Testis (tissue), 2 donors: ENCODE results near the gene ACTR1B.
"Not testable (repeated sequence)": the region's sequence is repeated elsewhere in the genome, so short reads cannot be mapped to it uniquely, and the experiment has no call there.

ENCODE experiments used
- POLR2A ChIP-seq: fragments of 450-650 bp; IDR thresholded peaks from one replicate; pipeline ENCODE4 v1.6.1; 2017; ENCODE audit warnings: antibody characterized with exemption, mild to moderate bottlenecking, moderate library complexity
- TF ChIP-seq, protein P1 (sequence below), 3 experiments: fragments of 450-650 bp in 2 of 3; fragments of 200-600 bp in 1 of 3; sonication (generic) in 1 of 3; IDR thresholded peaks; one replicate each; pipeline ENCODE4 v1.5.1; 2016 to 2019; ENCODE audit warnings: antibody characterized with exemption in 3 of 3, mild to moderate bottlenecking in 2 of 3, moderate library complexity in 1 of 3

DNA sequence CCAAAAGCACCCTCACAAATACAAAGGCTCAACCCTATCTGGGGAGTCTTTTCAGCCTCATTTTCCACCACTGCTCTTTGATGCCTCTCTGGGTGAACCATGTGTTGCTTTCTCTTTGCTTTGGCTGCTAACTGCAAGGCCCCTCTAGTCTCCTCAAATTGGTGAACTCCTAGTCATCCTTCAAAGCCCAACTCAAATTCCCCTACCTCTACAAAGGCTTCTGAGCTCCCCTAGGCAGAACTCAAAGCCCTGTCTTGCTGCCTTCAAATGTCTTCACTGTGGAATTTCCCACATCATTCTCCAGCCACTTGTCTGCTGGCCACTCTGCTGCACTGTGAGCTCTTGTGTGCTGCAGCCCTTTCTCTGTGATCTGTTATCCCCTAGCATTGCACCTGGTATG is 40.9 kb downstream of the ACTR1B start:
- not testable (repeated sequence) for TF ChIP-seq POLR2A
- TF ChIP-seq, protein P1, sequence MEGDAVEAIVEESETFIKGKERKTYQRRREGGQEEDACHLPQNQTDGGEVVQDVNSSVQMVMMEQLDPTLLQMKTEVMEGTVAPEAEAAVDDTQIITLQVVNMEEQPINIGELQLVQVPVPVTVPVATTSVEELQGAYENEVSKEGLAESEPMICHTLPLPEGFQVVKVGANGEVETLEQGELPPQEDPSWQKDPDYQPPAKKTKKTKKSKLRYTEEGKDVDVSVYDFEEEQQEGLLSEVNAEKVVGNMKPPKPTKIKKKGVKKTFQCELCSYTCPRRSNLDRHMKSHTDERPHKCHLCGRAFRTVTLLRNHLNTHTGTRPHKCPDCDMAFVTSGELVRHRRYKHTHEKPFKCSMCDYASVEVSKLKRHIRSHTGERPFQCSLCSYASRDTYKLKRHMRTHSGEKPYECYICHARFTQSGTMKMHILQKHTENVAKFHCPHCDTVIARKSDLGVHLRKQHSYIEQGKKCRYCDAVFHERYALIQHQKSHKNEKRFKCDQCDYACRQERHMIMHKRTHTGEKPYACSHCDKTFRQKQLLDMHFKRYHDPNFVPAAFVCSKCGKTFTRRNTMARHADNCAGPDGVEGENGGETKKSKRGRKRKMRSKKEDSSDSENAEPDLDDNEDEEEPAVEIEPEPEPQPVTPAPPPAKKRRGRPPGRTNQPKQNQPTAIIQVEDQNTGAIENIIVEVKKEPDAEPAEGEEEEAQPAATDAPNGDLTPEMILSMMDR (IDR thresholded peaks at IDR 0.05): not testable (repeated sequence)
